Esophagus muscularis mucosa (tissue), 4 donors: ENCODE results near the gene GLRX5. TPM values are rescaled to one million over a fixed set of nuclear protein-coding genes. Genes with fewer than 3 reads are reported as not detected.
A peak's percentile ranks its signal among the peaks of the same experiment; 100 is the strongest.

Experiments used
- DNase-seq: peaks from one replicate; pipeline ENCODE4 v3.0.0-alpha.2; 2017; ENCODE audit errors: extremely low spot score
- H3K27ac ChIP-seq, 4 donors: fragments of 200-600 bp; sonication (generic); replicated peaks in 1 of 4; 1 replicate in 3 of 4; 2 replicates in 1 of 4; pipeline ENCODE4 v1.5.1; 2016 to 2019; ENCODE audit warnings: mild to moderate bottlenecking in 1 of 4
- H3K27me3 ChIP-seq, 4 donors: fragments of 200-600 bp; sonication (generic); one replicate each; pipeline versions ENCODE4 v1.5.1 to v1.6.0; 2016 to 2019
- H3K36me3 ChIP-seq, 4 donors: fragments of 200-600 bp; sonication (generic); one replicate each; pipeline ENCODE4 v1.5.1; 2016 to 2019
- H3K4me1 ChIP-seq, 4 donors: fragments of 200-600 bp; sonication (generic); one replicate each; pipeline ENCODE4 v1.5.1; 2016 to 2019
- H3K4me3 ChIP-seq, 4 donors: fragments of 200-600 bp; sonication (generic); 1 replicate in 2 of 4; 2 replicates in 2 of 4; pipeline ENCODE4 v1.5.1; 2016 to 2019; ENCODE audit warnings: mild to moderate bottlenecking in 4 of 4, moderate library complexity in 1 of 4
- H3K9me3 ChIP-seq, 4 donors: fragments of 200-600 bp; sonication (generic); 1 replicate in 3 of 4; 2 replicates in 1 of 4; pipeline ENCODE4 v1.5.1; 2016 to 2019
- CTCF ChIP-seq, 3 experiments: fragments of 200-600 bp in 2 of 3; fragments of 450-650 bp in 1 of 3; sonication (generic) in 2 of 3; IDR thresholded peaks; one replicate each; pipeline ENCODE4 v1.5.1; 2017 to 2019; ENCODE audit warnings: antibody characterized with exemption in 3 of 3, mild to moderate bottlenecking in 2 of 3, moderate library complexity in 1 of 3
- EP300 ChIP-seq: sonication (generic); formaldehyde crosslinking; IDR thresholded peaks from one replicate; pipeline ENCODE4 v1.6.1; 2017; ENCODE audit warnings: antibody characterized with exemption
- POLR2A ChIP-seq: fragments of 450-650 bp; IDR thresholded peaks from one replicate; pipeline ENCODE4 v1.6.1; 2017; ENCODE audit warnings: antibody characterized with exemption, moderate library complexity, mild to moderate bottlenecking, low read depth
- POLR2AphosphoS5 ChIP-seq, 2 donors: sonication (generic); formaldehyde crosslinking; IDR thresholded peaks; one replicate each; pipeline ENCODE4 v1.6.1; 2017; ENCODE audit warnings: antibody characterized with exemption in 2 of 2
- WGBS: methylation state at CpG from one replicate; pipeline ENCODE4 v1.1.5; 2018; 5-methylcytosine and 5-hydroxymethylcytosine counted together
- intact Hi-C: fragments of 100-400 bp; cut with DNase I; formaldehyde crosslinking; loops from one replicate; pipeline ENCODE4 v1.15.1; 2023
- total RNA-seq, 4 donors: library from RNA; depleted of rRNA; stranded (reverse); fragments of >200 nt; gene quantifications; one replicate each; pipeline versions ENCODE4 v1.1.0 to v1.2.1, GENCODE V29; 2016

GLRX5 gene
- total RNA-seq, 4 donors from 2014 or later: 34.3 to 51.5 (median 43.5) TPM

GRCh38 chr14:95535226-95536021 lies 574 bp downstream of the GLRX5 start:
- no peak for TF ChIP-seq POLR2A
- TF ChIP-seq POLR2AphosphoS5 (IDR thresholded peaks at IDR 0.05): no peak
- no peak for TF ChIP-seq EP300
- TF ChIP-seq CTCF (IDR thresholded peaks at IDR 0.05): no peak
- 5% methylated on average over 20 of the region's 52 CpGs for WGBS
- H3K4me3 ChIP-seq: peak overlapping the region; percentile 95 to 99 (median 97)
- H3K36me3 ChIP-seq: peaks cover 0 to 4% (median 2%) of the 10 kb centered on the region in 4 donors
- intact Hi-C loops: loop anchor here (10.0 kb wide), 1 partner anchor 1451 kb away; the partner anchor contains the start of genes DDX24 and IFI27L1
- DNase-seq: no peak
- H3K27ac ChIP-seq: peak overlapping the region; percentile 60 to 91 (median 86)
- no peaks in the 10 kb centered on the region for H3K27me3 ChIP-seq
- peaks cover 61 to 79% (median 69%) of the 10 kb centered on the region in 4 donors for H3K4me1 ChIP-seq
- no peaks in the 10 kb centered on the region for H3K9me3 ChIP-seq

DNA sequence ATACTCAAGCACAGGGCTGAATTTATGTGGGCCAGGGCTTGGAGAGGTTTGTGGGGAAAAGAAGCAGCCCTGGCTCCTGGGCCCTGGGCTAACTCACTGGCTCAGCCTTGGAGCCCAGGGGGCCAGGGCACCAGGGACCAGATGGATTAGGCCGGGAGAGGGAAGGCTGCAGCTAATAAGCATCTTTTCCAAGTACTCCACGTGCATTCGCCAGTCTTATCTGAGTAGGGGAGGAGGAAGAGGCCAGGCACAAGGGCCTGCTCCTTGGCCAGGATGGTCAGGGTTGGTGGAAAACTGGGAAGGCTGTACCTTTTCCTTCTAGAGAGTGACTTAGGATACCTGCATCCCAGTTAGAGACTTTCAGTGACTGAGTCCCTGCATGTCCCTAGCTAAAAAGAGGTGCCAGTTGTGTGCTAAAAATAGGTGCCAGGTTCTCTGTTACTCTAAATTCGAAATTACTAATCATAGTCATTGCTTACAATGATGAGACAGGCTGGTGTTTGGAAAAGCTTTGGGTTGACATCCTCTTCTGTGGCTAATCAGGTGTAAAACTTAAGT lies 1.3 kb downstream of the GLRX5 start:
- Histone ChIP-seq H3K36me3 (peaks cover 0 to 4% (median under 1%) of the 10 kb centered on the region in 4 donors), H3K4me1 (peaks cover 54 to 74% (median 62%) of the 10 kb centered on the region in 4 donors), H3K27me3 (no peaks in the 10 kb centered on the region), H3K9me3 (no peaks in the 10 kb centered on the region), H3K4me3 (peak overlapping the region; percentile 95 to 99 (median 97)), H3K27ac (no peak overlapping the region)
- no peak for DNase-seq
- TF ChIP-seq CTCF (IDR thresholded peaks at IDR 0.05): no peak
- TF ChIP-seq POLR2AphosphoS5 (IDR thresholded peaks at IDR 0.05): no peak
- no peak for TF ChIP-seq POLR2A
- no peak for TF ChIP-seq EP300
- intact Hi-C loops: loop anchor here (10.0 kb wide), 1 partner anchor 1451 kb away; the partner anchor contains the start of genes DDX24 and IFI27L1
- WGBS: 36% methylated on average over 3 of the region's 4 CpGs

GRCh38 chr14:95536671-95537070 lies 1.8 kb downstream of the GLRX5 start:
- intact Hi-C loops: loop anchor here (10.0 kb wide), 1 partner anchor 1452 kb away; the partner anchor contains the start of genes DDX24 and IFI27L1
- H3K4me3 ChIP-seq: no peak overlapping the region
- no peak overlapping the region for H3K27ac ChIP-seq
- H3K4me1 ChIP-seq: peaks cover 48 to 69% (median 57%) of the 10 kb centered on the region in 4 donors
- no peaks in the 10 kb centered on the region for H3K9me3 ChIP-seq
- 76% methylated on average over 5 of the region's 5 CpGs for whole genome bisulfite sequencing
- no peak for TF ChIP-seq POLR2A
- TF ChIP-seq POLR2AphosphoS5 (IDR thresholded peaks at IDR 0.05): no peak
- no peak for TF ChIP-seq CTCF (IDR thresholded peaks at IDR 0.05)
- no peak for TF ChIP-seq EP300
- no peaks in the 10 kb centered on the region for H3K27me3 ChIP-seq
- DNase-seq: no peak
- peaks cover 0 to 4% (median 0%) of the 10 kb centered on the region in 4 donors for H3K36me3 ChIP-seq

DNA sequence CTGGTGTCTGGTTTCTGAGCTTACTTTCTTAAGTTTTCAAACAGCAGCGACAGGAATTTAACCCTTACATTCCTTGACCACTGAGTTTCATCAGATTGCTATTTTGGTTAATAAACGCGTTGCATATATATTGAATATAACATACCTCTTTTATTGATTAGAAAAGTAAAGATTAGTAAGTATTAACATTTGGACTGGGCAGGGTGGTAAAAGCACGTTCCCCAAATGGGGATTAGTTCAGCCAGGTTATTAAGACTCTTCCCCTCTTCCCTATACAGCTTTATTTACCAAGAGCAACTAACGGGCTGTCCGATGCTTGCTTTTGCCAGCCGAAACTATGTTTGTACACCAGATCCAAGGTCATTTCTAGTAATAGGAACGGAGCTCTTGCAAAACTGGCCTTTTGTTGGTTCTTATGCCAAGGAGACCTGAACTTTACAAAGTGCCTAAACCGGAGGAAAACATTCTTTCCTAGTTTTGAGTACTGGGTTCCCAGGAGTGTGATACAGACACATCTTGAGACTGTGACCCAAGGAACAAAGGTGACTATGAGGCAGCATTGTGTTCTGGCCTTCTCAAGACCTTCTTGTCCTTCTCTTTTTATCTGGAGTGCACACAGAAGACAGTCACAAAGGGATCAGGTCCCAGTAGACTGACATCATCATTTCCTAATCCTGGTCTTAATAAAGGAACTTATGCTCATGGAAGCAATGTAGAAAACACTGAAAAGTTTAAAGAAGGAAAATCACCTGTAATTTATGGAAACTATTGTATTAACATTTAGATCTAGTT lies 2.6 kb downstream of the GLRX5 start:
- no peak overlapping the region for H3K4me3 ChIP-seq
- 87% methylated on average over 9 of the region's 9 CpGs for WGBS
- peaks cover 0 to 1% (median 0%) of the 10 kb centered on the region in 4 donors for H3K36me3 ChIP-seq
- intact Hi-C loops: loop anchor here (10.0 kb wide), 1 partner anchor 1453 kb away; the partner anchor contains the start of genes DDX24 and IFI27L1
- peaks cover 41 to 61% (median 49%) of the 10 kb centered on the region in 4 donors for H3K4me1 ChIP-seq
- no peak for DNase-seq
- no peaks in the 10 kb centered on the region for H3K27me3 ChIP-seq
- no peaks in the 10 kb centered on the region for H3K9me3 ChIP-seq
- TF ChIP-seq CTCF (IDR thresholded peaks at IDR 0.05) (no peak), EP300 (no peak), POLR2A (no peak), POLR2AphosphoS5 (IDR thresholded peaks at IDR 0.05) (no peak)
- H3K27ac ChIP-seq: no peak overlapping the region
